GM23338 (cell line): ENCODE measurements around the gene EAF2. TPM values are rescaled to one million over a fixed set of nuclear protein-coding genes. Genes with fewer than 3 reads are reported as not detected.

ENCODE experiments used
- ATAC-seq: fragments of 200-7000 bp; cut with Tn5 transposase; 3 replicates; pipeline ENCODE4 v1.9.1; 2020
- DNase-seq: peaks from one replicate; pipeline ENCODE4 v3.0.0-alpha.2; 2015; ENCODE audit warnings: low spot score
- H2AFZ ChIP-seq: fragments of 200-600 bp; sonication (generic); 2 replicates; pipeline ENCODE4 v1.8.0; 2016; ENCODE audit warnings: antibody characterized with exemption, mild to moderate bottlenecking, moderate library complexity
- H3F3A ChIP-seq: fragments of 200-600 bp; sonication (generic); replicated peaks from 2 replicates; pipeline ENCODE4 v1.8.0; 2017; ENCODE audit warnings: antibody characterized with exemption, mixed run types, low read depth
- H3K27ac ChIP-seq: fragments of 200-600 bp; sonication (generic); 2 replicates; pipeline ENCODE4 v1.6.1; 2016; ENCODE audit warnings: low read depth
- H3K27me3 ChIP-seq: fragments of 200-600 bp; sonication (generic); 2 replicates; pipeline ENCODE4 v1.8.0; 2016; ENCODE audit warnings: mild to moderate bottlenecking, mixed run types, moderate library complexity; ENCODE audit not compliant: insufficient read depth
- H3K36me3 ChIP-seq: fragments of 200-600 bp; sonication (generic); 2 replicates; pipeline ENCODE4 v1.8.0; 2016; ENCODE audit warnings: mild to moderate bottlenecking; ENCODE audit not compliant: insufficient read depth
- H3K4me1 ChIP-seq: fragments of 200-600 bp; sonication (generic); 2 replicates; pipeline ENCODE4 v1.8.0; 2016; ENCODE audit warnings: mild to moderate bottlenecking, moderate library complexity; ENCODE audit not compliant: insufficient read depth
- H3K4me2 ChIP-seq: fragments of 200-600 bp; sonication (generic); 2 replicates; pipeline ENCODE4 v1.7.1; 2017; ENCODE audit warnings: mixed run types
- H3K4me3 ChIP-seq: fragments of 200-600 bp; sonication (generic); 2 replicates; pipeline ENCODE4 v1.6.1; 2016; ENCODE audit warnings: mixed run types
- H3K79me2 ChIP-seq: fragments of 200-600 bp; sonication (generic); replicated peaks from 2 replicates; pipeline ENCODE4 v1.8.0; 2017; ENCODE audit warnings: mild to moderate bottlenecking; ENCODE audit not compliant: insufficient read depth
- H3K9me2 ChIP-seq: fragments of 200-600 bp; sonication (generic); 2 replicates; pipeline ENCODE4 v1.8.0; 2017; ENCODE audit not compliant: insufficient read depth
- H4K20me1 ChIP-seq: fragments of 200-600 bp; sonication (generic); replicated peaks from 2 replicates; pipeline ENCODE4 v1.8.0; 2017; ENCODE audit warnings: mild to moderate bottlenecking; ENCODE audit not compliant: insufficient read depth
- H3K27ac Mint-ChIP-seq: 2 replicates; pipeline ENCODE4 v1.8.0; 2020; ENCODE audit warnings: inconsistent platforms, mild to moderate bottlenecking, moderate library complexity, mixed read lengths
- H3K27me3 Mint-ChIP-seq: 3 replicates; pipeline ENCODE4 v1.8.0; 2022; ENCODE audit warnings: low read depth, mild to moderate bottlenecking, moderate library complexity, mixed read lengths, inconsistent platforms; ENCODE audit not compliant: insufficient read depth, poor library complexity
- H3K36me3 Mint-ChIP-seq: 3 replicates; pipeline ENCODE4 v1.8.0; 2021; ENCODE audit warnings: low read depth, mild to moderate bottlenecking, inconsistent platforms, moderate library complexity, mixed read lengths
- H3K4me1 Mint-ChIP-seq: 3 replicates; pipeline ENCODE4 v1.8.0; 2020; ENCODE audit warnings: mild to moderate bottlenecking, inconsistent platforms, mixed read lengths
- H3K4me3 Mint-ChIP-seq: 3 replicates; pipeline ENCODE4 v1.8.0; 2021; ENCODE audit warnings: moderate library complexity, mild to moderate bottlenecking, inconsistent platforms, mixed read lengths
- H3K9me3 Mint-ChIP-seq: 3 replicates; pipeline ENCODE4 v1.8.0; 2020; ENCODE audit warnings: moderate library complexity, mild to moderate bottlenecking, inconsistent platforms, mixed read lengths
- EZH2 ChIP-seq: fragments of 200-600 bp; sonication (generic); IDR thresholded peaks from one replicate; pipeline ENCODE4 v1.8.0; 2017; ENCODE audit warnings: antibody characterized with exemption, mild to moderate bottlenecking, low read depth; ENCODE audit not compliant: unreplicated experiment
- NANOG ChIP-seq: IDR thresholded peaks from 2 replicates; pipeline ENCODE4 v1.6.1; 2016; ENCODE audit warnings: antibody characterized with exemption, borderline replicate concordance
- POLR2AphosphoS5 ChIP-seq: IDR thresholded peaks from 2 replicates; pipeline ENCODE4 v1.6.1; 2016; ENCODE audit warnings: antibody characterized with exemption, low read depth
- STAT1 ChIP-seq: IDR thresholded peaks from one replicate; pipeline ENCODE4 v1.6.1; 2016; ENCODE audit warnings: antibody characterized with exemption; ENCODE audit not compliant: unreplicated experiment
- ZNF462 ChIP-seq: fragments of 250-450 bp; sonication (Bioruptor Pico); IDR thresholded peaks from 2 replicates; pipeline ENCODE4 v1.5.0; 2020; ENCODE audit warnings: mild to moderate bottlenecking, moderate library complexity
- polyA plus RNA-seq: library from polyadenylated mRNA; unstranded; fragments of >200 nt; fragmentation: Nextera tagmentation; extraction: Ambion mirVana; gene quantifications from 2 replicates; pipeline ENCODE4 v1.2.1, GENCODE V29; 2016
- total RNA-seq: library from RNA; depleted of rRNA; stranded (reverse); fragments of >200 nt; shearing (Covaris generic); gene quantifications from 2 replicates; pipeline ENCODE4 v1.2.3, GENCODE V29; 2014

Gene EAF2
- total and polyA plus RNA-seq, 2 experiments from 2014 or later: 5.7 to 14.7 TPM

GRCh38 chr3:121918779-121919483 is 83.9 kb downstream of the EAF2 start:
- H3F3A ChIP-seq: no peaks in the 10 kb centered on the region
- H3K27me3 Mint-ChIP-seq: no peaks in the 10 kb centered on the region
- TF ChIP-seq ZNF462 (CRISPR knock-in tag): no peak

GRCh38 chr3:121924734-121925133 is 89.7 kb downstream of the EAF2 start:
- H3K4me3 ChIP-seq: no peak overlapping the region
- H3K27me3 Mint-ChIP-seq: no peaks in the 10 kb centered on the region
- TF ChIP-seq STAT1 (no peak), ZNF462 (CRISPR knock-in tag) (no peak), NANOG (no peak), EZH2 (no peak), POLR2AphosphoS5 (no peak)

More at GRCh38 chr3:121918779-121919483, 83.9 kb downstream of the EAF2 start:
- no peak overlapping the region for H3K27ac ChIP-seq
- no peak overlapping the region for H3K4me3 Mint-ChIP-seq
- H3K27me3 ChIP-seq: no peaks in the 10 kb centered on the region
- no peaks in the 10 kb centered on the region for H3K4me1 ChIP-seq
- no peak for ATAC-seq
- no peaks in the 10 kb centered on the region for H3K36me3 ChIP-seq
- H2AFZ ChIP-seq: no peak overlapping the region
- no peak for DNase-seq
- no peaks in the 10 kb centered on the region for H3K79me2 ChIP-seq
- no peaks in the 10 kb centered on the region; the same call in 2 of the 3 replicates for H3K36me3 Mint-ChIP-seq
- no peak overlapping the region for H3K4me3 ChIP-seq
- no peak overlapping the region for H3K27ac Mint-ChIP-seq
- H3K9me3 Mint-ChIP-seq: no peaks in the 10 kb centered on the region
- no peaks in the 10 kb centered on the region for H3K9me2 ChIP-seq
- peaks cover 9% of the 10 kb centered on the region; the same call in 2 of the 3 replicates for H3K4me1 Mint-ChIP-seq
- no peak overlapping the region for H3K4me2 ChIP-seq
- H4K20me1 ChIP-seq: no peaks in the 10 kb centered on the region

More at GRCh38 chr3:121924734-121925133, 89.7 kb downstream of the EAF2 start:
- no peaks in the 10 kb centered on the region for H3K79me2 ChIP-seq
- no peak overlapping the region for H3K4me3 Mint-ChIP-seq
- peaks cover 15% of the 10 kb centered on the region; the same call in 2 of the 3 replicates for H3K36me3 Mint-ChIP-seq
- H3K27ac ChIP-seq: no peak overlapping the region
- H3K27me3 ChIP-seq: no peaks in the 10 kb centered on the region
- no peaks in the 10 kb centered on the region for H3K4me1 Mint-ChIP-seq
- no peaks in the 10 kb centered on the region; the same call in 1 of the 2 replicates for H3K36me3 ChIP-seq
- H4K20me1 ChIP-seq: no peaks in the 10 kb centered on the region
- no peak overlapping the region for H3K4me2 ChIP-seq
- H3K4me1 ChIP-seq: no peaks in the 10 kb centered on the region
- no peak for DNase-seq
- H3K27ac Mint-ChIP-seq: no peak overlapping the region
- no peaks in the 10 kb centered on the region for H3K9me3 Mint-ChIP-seq
- H3F3A ChIP-seq: no peaks in the 10 kb centered on the region
- no peak for ATAC-seq
- H3K9me2 ChIP-seq: no peaks in the 10 kb centered on the region; the same call in 1 of the 2 replicates
- H2AFZ ChIP-seq: no peak overlapping the region
